ENCODE measurements around the gene CACNG4.
A peak's percentile ranks its signal among the peaks of the same experiment; 100 is the strongest.

Gene CACNG4

DNA sequence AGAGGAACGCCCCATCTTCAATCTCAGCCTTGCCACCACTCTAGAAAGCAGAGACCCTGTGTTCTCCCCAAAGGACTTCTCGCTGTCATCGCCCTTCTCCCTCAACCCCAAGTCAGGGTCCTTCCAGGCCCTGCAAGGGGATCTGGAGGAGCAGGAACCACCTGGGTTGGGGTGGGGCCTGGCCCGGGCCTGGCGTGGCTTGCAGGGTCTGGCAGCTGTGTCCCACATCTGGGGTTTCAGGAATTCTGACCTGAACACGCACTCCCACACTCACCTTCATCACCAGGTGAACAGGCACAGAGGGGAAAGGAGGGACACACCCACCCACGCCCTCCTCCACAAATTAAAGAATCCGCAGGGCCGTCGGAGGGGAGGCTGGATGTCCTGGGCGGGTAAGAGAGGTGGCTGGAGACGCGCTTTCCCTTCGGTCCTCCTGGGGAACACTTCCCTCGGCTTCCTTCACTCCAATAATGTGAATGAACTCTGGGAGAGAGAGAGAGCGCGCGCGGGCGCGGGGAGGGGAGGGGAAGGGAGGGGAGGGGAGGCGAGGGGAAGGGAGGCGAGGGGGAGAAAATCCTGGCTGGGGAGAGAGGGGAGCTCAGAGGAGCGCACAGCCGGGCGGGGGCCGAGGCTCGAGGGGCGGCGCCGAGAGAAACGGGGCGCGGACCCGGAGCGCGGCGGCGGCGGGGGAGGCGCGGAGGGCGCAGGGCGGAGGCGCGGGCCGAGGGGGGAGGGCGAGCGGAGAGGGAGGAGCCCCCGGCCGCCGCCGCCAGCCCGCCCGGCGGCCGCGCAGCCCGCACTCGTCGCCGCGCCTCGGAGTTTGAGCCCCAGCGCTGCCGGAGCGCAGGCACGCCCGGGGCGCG lies at the start of gene CACNG4:
Gene CACNG4 (plus strand): TSS at position 799 of the 863 bp plus-strand sequence. CDS start 205 bp downstream, outside the sequence.
- no peak for DNase-seq

DNA sequence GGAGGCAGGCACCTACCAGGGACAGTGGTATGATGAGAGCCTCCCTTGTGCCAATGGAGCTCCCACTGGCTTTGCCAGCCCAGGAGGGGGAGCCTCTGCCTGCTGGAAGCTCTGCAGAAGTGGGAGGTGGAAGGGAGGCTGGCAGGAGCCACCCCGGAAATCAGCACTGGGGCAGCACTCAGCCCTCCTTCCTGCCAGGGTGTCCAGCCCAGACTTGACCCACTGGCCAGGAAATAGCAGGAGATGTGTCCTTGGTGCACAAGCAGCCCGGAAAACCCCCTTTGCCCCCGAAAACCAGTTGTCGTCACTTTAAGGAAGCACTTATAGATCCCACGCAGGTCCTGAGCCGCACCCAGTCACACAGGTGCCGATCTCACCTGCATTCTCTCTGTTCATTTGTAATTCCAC lies 49.3 kb upstream of the CACNG4 start:
- peak in 1 of 2 experiments; percentile 41 for DNase-seq

DNA sequence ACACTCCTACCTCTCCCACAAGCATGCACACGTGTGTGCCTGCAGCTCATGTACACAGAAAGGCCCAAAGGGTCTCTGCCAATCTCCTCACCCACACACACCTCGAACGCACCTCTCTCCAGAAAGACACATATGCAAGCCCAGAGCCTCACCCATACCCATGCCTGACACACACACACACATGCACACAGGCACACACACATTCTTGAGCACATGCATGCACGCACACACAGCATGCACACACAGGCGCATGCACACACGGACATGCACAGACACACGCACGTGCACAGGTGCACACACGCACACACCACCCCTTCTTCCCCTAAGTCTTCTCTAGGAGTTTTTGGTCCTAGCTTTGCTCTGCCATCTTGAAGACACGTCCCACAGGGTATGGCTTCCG lies 48.7 kb upstream of the CACNG4 start:
- DNase-seq = no peak

DNA sequence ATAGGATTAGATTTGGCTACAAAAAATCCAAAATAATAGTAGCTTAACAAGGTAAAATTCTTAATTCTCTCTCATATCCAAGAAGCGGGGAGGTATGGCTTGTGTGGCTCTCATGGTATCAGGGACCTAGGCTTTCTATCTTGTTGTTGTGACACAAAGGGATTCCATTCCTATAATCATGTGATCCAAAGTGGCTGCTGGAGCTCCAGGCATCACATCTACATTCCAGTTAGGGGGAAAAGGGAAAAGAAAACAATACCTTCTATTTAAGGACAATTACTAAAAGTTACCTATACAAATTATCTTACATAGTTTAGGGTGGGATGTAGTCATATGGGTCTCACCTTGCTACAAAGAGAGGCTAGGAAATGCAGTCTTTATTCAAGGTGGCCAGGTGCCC lies 47.6 kb upstream of the CACNG4 start:
- DNase-seq = no peak

DNA sequence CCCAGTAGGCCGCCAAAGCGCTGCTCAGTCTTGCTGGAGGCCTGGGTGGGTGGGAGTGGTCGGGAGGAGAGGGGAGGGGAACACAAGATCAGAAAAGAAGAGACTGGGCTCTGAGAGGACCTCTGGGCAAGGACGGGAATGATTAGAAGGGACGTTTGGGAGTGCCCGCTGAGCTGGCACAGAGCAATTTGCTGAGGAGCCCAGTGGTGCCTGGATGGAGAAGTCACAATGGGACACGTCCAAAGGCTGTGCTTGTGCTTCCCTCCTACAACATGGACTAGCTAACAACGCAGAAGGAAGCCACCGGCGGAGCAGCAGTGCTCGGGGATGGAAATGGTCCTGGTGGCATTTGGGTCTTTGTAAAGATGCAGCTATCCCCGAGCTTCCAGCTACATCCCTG lies 45.6 kb upstream of the CACNG4 start:
- DNase-seq = no peak

DNA sequence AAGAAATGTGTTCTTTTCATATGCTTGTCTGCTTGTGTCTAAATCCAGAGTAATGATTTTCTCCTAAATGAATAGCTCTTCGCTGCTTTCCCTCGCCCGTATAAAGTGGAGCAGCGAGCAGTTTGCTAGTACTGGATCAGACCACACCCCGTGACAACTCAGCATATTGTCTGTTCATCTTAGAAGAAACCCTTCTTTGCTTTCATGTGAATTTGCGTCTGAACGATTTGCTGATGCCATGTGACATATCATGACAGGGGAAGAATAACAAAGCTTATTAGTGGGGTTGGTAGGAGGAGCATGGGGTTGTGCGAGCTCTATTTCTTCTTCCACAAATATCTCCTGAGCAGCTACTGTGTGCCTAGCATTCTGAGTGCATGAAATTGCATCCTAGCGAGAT lies 44.1 kb upstream of the CACNG4 start:
- no peak for DNase-seq

DNA sequence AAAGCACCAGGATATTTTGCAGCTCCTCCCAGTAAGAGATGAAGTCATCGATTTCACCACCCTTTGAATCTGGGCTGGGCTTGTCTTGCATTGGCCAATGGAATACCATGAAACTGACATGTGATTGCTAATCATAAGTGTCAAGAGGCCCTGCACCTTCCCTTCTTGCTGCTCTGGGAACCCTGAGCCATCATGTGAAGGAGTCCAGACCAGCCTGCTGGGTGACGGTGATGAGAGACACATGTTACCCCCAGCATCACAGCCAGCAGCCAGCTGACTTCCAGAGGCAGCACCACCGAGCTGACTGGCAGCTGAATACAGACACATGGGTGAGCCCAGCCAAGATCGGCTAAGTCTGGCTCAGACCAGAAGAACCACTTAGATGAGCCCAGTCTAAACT lies 43.6 kb upstream of the CACNG4 start:
- no peak for DNase-seq

DNA sequence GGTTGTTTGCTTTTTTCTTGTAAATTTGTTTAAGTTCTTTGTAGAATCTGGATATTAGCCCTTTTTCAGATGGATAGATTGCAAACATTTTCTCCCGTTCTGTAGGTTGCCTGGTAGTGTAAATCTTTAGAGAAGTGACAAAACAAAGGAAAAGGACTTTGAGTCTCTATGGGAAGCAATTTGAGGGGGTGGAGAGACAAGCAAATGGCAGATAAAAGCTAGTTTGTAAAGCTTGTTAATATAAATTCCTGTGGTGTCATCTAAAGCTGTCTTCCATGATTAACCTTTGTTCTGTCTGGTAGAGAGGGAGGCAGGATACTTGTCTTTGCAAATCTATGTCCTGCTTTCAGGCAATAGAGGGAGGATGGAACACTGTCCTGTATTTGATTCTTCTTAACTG lies 40.6 kb upstream of the CACNG4 start:
- no peak for DNase-seq

DNA sequence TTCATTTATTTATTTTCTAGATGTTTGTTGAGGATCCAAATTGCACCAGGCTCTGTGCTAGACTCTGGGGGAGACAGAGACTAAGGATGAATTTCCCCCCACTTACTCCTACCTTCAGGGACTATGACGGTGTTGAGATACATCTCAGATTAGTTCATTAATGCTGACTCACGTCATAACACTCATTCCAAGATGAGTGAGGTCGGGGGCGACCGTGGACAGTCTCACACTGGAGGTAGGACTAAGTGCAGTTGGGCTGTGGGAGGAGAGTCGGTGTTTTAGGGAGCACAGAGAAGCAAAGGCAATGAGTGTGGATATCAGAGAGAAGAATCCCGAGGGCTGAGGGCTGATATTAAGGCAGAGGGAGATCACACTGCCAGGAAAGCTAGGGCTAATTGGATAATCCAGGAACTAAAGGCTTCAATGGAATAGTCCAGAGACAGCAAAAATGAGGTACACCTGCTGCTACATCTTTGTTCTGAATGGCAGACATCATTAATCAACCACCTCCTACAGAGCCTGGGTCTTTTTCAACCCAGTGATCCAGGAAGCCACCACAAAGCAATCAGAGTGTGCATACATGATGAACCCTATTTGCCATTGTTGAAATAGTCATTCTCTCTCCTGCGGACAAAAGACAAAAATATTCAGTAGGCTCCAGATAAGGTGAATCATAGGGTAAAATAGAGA lies 38.6 kb upstream of the CACNG4 start:
- no peak for DNase-seq

DNA sequence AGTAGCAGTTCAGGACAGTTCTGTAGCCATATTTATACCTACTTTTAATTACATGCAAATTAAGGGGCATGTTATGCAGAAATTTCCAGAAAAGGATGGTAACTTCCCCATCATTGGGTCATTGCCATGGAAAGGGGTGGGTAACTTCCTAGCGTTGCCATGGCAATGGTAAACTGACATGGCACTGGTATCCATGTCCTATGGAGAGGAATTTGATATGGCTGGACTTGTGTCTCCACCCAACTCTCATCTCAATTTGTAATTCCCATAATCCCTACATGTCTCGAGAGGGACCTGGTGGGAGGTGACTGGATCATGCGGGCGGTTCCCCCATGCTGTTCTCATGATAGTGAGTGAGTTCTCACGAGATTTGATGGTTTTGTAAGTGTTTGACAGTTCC lies 35.6 kb upstream of the CACNG4 start:
- DNase-seq = no peak

DNA sequence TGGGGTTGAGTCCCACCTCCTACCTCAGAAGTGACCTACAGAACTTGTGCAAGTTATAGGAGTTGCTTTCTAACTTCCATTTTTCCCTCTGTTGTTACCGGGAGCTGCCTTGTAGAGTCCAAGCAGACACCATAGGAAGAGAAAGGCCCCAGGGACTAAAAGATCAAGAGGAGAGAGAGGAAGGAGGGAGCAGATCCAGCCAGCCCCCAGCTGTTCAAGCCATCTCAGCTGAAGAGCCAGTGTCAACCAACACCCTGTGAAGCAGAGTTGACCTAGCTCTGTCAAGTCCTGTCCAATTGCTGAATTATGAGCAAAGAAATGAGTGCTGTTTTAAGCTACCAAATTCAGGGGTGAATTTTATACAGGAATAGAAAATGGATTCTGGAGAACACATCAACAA lies 34.9 kb upstream of the CACNG4 start:
- no peak for DNase-seq

DNA sequence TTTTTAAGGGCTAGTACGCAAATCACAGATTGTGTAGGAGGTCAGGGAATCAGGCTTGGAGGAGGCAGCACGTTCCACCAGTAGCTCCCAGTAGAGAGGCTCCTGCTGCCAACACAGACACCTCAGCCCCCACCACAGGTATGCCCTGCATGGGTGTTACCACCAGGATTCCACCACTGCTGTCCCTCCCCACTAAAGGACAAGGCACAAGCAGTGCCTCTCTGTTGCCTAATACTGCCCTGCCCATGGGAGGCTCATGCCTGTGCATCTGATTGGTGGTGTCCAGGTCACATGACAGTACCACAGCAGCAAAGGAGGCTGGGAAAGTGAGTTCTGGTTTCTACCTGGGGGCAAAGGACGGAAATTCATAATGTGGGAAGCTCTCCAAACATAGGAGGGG lies 33.6 kb upstream of the CACNG4 start:
- DNase-seq = no peak

DNA sequence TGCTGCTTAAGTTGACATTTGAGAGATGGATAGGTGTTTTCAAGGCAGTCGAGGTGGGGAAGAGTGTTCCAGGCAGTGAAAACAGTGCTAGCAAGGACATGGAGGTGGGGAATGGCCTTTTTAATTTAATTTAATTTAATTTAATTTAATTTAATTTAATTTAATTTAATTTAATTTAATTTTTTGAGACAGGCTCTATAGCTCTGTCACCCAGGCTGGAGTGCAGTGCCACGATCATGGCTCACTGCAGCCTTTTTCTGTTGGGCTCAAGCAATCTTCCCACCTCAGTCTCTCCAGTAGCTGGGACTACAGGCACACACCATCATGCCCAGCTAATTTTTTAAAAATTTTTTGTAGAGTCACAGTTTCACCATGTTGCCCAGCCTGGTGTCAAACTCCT lies 32.2 kb upstream of the CACNG4 start:
- no peak for DNase-seq

DNA sequence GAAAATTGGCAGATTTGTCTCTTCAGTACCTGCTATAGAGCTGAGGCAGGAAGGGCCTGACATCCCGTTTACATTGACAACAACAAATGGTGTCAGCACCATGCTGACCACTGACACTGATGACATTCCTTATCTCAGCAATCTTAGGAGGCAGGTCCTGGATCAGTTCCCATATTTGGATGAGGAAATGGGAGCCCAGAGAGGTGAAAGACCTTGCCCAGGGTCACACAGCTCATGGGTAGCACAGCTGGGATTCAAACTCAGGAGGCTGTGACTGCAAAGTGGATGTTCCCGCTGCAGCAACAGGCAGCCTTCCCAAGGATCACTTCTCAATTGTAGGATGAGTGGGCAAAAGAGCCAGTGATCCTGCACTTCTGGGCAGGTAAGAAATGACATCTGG lies 30.5 kb upstream of the CACNG4 start:
- no peak for DNase-seq

DNA sequence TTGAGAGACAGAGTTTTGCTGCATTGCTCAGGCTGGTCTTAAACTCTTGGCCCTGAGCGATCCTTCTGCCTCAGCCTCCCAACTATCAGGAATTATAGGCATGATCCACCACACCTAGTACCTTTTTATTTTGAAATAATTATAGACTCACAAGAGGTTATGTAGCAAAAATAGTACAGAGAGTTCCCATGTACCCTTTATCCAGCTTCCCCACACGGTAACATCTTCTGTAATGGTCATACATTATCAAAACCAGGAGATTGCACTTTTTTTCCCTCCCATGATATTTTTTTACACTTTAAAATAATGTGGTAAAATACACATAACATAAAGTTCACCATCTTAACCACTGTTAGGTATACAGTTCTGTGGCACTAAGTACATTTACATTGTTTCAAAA lies 28.8 kb upstream of the CACNG4 start:
- DNase-seq = no peak

DNA sequence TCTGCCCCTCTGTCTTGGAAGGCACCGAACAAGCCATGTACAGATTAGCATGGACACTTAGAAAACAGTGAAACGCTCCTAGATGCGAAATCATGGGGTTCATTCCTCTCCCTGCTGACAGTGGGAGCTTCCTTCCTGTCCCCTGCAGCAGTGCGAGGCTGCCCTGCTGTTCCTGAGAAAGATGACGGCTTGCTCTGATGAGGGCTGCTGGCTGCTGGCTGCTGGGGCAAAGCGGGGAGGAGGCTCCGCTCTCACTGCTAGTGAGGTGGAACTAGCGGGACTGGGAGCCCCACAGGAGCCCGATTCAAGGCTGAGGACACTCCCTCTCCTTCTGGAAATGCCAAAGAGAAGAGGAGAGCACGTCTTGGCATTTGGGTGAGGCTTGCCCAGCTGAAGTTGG lies 25.9 kb upstream of the CACNG4 start:
- DNase-seq = no peak

DNA sequence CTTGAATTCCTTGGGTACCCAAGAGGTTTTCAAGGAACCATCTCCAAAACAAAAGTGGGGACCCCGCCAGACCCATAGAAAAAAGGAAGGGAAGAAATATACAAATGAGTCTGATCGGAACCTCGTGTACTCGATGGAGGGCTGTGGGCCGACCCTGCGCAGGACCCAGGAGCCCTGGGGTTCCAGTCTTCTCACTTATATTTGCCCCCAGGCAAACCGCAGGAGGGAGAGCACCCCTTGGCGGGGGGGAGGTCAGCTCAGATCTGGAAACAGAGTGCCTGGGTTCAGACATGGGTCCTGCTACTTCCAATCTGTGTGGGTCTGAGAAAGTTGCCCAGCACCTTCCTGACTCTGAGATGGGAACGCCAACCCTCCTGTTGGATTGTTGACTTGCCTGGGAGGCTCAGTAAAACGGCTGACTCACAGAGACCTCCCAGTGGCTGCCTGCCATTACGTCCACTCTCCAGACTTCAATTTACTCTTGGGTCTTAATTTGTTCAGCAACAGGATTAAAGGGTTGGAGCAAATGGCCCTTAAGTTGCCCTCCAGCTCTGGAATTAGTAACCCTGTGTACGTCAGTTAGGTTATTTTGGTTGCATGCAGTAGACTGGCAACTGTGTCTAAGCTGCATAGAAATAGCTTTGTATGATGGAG lies 24.9 kb upstream of the CACNG4 start:
- DNase-seq = no peak

DNA sequence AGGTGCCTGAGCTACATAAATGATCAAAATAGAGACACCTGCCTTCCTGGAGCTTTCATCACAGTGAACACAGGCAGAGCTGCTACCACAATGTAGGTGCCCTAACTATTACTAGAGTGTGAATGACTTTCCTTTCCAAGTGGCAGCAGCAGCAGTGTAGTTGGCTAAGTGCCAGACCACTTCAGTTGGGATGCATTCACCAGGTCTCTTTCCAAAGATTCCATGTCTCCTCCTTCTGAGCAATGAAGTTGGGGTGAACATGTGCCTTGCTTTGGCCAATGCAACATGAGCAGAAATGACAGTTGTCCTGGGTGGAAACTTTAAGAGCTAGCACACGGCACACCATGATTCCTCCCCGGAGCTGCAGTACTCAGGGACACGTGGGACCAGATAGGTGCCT lies 23.3 kb upstream of the CACNG4 start:
- no peak for DNase-seq

DNA sequence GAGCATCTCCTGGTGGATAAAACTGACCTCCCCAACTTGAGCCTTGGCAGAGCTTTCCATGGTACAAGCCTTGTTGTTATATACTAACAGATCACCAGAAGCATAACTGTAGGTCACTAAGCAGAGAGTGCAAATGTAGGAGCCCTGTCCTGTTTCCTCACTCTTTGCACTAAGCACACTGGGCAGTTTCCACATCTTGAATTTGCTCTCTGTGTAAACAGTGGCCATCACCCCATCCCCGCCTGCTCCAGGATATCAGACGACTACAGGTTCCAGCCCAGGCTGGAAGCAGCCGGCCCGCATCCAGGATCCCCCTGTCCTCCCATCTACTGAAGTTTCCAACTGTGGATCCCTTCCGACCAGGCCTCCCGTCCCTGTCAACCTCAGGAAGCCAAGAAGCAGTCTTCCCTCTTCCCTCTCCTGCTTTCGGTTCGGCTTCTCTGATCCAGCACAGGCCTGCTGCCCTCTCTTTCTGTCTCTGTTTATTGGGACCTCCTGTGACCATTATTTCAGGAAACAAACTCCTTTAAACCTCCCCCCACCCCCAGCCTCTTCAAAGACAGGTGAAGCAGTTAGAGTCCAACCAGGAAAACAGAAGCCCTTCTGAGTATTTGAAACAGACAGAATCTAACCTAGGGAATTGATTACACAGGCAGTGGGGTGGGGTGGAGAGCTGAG lies 22.6 kb upstream of the CACNG4 start:
- no peak for DNase-seq

DNA sequence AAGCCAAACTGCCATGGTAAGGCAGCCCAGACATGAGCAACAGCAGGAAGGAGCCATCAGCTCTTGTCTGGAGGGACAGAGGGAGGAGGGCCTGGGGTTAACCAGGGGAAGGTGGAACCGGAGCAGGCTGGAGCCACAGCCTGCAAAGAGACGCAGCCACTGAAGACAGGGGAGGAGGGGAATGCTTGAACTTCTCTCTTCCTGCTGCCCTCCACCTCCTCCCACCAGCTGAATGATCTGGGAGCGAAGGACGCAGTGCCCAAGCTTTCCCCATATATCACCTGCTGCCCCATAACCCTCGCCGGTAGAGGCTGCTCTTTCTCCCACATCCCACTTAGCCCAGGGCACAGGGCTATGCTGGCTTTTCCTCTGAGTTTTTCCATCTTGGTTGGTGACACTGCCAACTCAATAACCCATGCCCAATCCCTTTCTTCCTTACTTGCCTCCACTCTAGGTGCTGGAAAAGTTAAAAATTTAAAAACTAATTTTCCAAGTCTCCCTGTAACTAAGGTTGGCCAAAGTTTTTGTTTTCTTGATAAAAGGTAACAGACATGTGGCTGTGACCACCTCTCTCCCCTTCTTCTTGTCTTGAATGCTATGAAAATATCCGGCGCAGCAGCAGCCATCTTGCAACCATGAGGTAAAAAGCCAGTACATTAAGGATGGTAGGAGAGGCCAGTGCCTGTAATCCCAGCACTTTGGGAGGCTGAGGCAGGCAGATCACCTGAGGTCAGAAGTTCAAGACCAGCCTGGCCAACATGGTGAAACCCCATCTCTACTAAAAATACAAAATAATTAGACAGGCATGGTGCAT lies 21.8 kb upstream of the CACNG4 start:
- DNase-seq = no peak

DNA sequence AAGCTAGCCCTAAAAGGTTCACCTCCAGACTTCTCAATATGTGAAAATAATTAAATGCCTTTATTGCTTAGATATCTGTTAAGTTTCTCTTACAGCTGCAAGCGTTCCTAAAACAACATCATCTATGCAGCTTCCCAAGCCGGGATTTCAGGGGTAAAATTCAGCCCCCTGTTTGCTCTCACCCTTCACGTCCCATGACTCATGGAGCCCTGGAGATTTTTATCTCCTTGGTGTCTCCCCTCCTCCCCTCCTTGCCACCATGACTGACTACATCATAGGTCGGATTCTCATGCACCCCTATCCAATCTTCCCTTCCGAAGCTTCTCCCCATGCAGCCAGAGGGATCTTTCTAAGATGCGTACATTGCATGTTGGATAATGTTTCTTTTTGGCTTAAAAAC lies 21.0 kb upstream of the CACNG4 start:
- DNase-seq = no peak

DNA sequence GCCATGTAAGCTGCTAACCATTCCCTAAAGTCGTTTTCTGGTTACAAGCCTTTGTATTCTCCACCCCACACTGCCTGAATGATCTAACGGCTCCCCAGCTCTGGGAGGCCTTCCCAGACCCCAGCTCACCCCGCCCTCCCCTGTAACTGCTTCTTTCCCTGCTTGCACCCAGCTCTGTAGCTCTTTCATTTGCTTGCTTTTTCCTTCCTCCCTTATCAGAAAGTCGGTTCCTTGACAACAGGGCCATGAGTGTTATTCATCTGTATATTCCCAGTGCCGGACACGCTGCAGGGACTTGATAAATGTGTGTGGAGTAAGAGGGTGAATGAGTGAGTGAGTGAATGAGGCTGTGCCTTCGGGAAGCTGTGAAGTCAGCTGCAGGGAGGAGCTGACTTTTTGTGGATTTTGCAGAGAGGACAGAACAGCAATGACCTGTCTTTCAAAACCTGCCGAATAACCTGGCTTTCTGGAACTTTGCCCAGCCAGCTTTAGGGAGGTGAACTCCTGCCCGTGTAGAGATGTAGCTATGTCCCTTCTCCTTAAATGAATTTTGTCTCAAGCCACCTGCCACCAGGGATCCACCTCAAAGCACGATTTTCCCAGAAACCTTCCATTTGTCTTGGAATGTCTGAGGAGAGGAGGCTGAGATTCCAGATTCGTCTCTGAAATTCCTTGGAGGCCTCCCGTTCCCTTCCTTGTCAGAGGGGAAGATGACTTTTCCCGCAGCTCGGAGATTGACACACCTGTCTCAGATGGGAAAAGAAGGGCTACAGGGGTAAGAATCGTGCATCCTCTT lies 20.0 kb upstream of the CACNG4 start:
- DNase-seq = no peak

Data from SW 1271 (cell line).